HG02763 (cell line): Measurements from ENCODE around the gene PAQR6.

Experiments used
- ATAC-seq: cut with Tn5 transposase; IDR thresholded peaks from one replicate; pipeline ENCODE4 v1.9.1; 2021; ENCODE audit warnings: mild to moderate bottlenecking, moderate library complexity; ENCODE audit not compliant: unreplicated experiment

The PAQR6 gene

DNA sequence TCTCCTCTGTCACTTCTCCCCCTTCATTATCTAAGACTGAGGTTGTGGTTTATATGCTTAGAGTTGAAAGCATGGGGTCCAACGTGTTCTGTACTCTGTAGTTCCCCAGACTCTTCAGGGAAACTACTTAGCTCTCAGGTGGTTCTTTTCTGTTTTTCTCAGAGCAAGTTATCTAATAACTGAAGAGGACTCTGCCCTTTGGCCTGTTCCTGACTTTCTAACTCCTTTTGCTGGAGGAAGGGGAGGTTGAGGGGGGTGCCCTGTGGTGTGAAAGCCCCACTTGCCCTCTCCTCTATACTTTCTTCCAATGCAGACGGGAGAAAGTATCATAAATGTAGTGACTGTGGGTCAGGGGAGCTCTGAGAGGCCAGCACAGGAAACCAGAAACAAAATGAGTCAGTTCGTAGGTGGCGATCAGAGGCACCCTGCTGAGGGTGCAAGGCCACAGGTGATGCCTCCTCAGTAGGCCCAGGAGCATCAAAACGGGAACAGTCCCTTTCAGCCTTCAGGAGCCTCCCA lies 49.0 kb downstream of the PAQR6 start:
- ATAC-seq, result no peak

DNA sequence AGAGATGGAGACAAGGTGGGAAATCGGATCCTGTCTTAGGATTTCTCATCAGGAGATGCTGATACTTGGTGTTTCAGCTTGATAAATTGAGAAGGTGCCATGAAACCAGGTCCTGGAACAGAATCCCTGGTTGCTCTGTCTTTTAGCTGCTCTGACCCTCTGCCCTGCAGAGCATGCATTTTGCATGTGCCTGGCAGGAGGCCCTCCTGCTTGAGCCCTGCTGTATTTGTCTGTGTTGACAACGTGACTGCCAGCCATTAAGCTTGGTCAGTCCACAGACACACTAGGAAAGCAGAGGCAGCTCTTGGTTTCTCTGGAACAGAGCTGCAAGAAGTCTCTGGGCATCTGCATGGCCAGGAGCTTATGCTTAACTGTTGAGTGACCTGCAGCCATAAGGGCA lies 51.4 kb downstream of the PAQR6 start:
- no peak for ATAC-seq

DNA sequence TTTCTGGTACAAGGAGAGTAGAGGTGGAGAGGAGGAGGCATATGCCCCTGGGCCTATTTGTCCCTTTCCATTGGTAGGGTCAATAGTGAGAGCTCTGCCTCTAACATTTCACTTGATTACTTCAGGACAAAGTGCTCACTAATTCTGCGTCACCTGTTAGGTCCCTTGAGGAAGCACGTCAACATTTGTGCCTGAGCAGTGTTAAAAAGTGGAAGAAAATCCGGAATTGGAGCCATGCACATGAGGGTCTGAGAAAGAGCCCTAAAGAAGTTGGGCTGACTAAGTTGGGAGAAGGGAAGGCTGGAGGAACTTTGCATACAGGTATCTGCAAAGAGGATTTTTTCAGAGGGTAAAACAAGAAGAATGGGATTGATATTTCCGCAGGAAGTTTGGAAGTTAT lies 52.0 kb downstream of the PAQR6 start:
- no peak for ATAC-seq

- no peak for ATAC-seq
Measured at GRCh38 chr1:156194300-156194652, 53.6 kb downstream of the PAQR6 start.

- peak; percentile 95 for ATAC-seq
Measured at GRCh38 chr1:156193488-156194299, 54.2 kb downstream of the PAQR6 start, which contains the start of gene SLC25A44. Gene SLC25A44, plus strand, starts transcription at chr1:156194104. Its CDS starts 5,744 bp downstream, at chr1:156199848.
